Kidney epithelial cell (primary cell): ENCODE results near the gene DCAF5. TPM values are rescaled to one million over a fixed set of nuclear protein-coding genes. Genes with fewer than 3 reads are reported as not detected.

Experiments used
- DNase-seq: peaks from one replicate; pipeline ENCODE4 v3.0.0-alpha.2; 2010; ENCODE audit warnings: low read depth
- H3K27me3 ChIP-seq: 2 replicates; pipeline ENCODE4 v1.6.0; 2011; ENCODE audit warnings: low read length; ENCODE audit not compliant: control insufficient read depth, insufficient read depth
- H3K36me3 ChIP-seq: 2 replicates; pipeline ENCODE4 v1.5.1; 2011; ENCODE audit warnings: low read length; ENCODE audit not compliant: control insufficient read depth, insufficient read depth
- H3K4me3 ChIP-seq: 2 replicates; pipeline ENCODE4 v1.5.1; 2011; ENCODE audit warnings: low read depth, mild to moderate bottlenecking, control low read depth, low read length
- CTCF ChIP-seq: IDR thresholded peaks from 2 replicates; pipeline ENCODE4 v1.5.1; 2011; ENCODE audit warnings: mild to moderate bottlenecking, moderate library complexity, low read length, control low read depth, inconsistent platforms; ENCODE audit not compliant: insufficient read depth, poor library complexity, severe bottlenecking
- total RNA-seq: library from RNA; depleted of rRNA; stranded (reverse); fragments of >200 nt; gene quantifications from 2 replicates; pipeline ENCODE4 v1.2.3, GENCODE V29; 2015

DCAF5 gene
- total RNA-seq, 1 donor from 2014 or later, result 23.6 TPM

- no peaks in the 10 kb centered on the region for H3K36me3 ChIP-seq
- H3K27me3 ChIP-seq, result no peaks in the 10 kb centered on the region
- no peak for DNase-seq
- no peak for TF ChIP-seq CTCF
- no peak overlapping the region for H3K4me3 ChIP-seq
Measured at GRCh38 chr14:69017706-69018105, 135.2 kb downstream of the DCAF5 start.

GRCh38 chr14:69014829-69015259 is 138.1 kb downstream of the DCAF5 start:
- Histone ChIP-seq H3K4me3 (no peak overlapping the region), H3K27me3 (no peaks in the 10 kb centered on the region), H3K36me3 (no peaks in the 10 kb centered on the region)
- no peak for TF ChIP-seq CTCF
- no peak for DNase-seq

GRCh38 chr14:69013943-69014782 is 138.8 kb downstream of the DCAF5 start:
- DNase-seq, result no peak
- Histone ChIP-seq H3K27me3 (no peaks in the 10 kb centered on the region), H3K4me3 (no peak overlapping the region), H3K36me3 (no peaks in the 10 kb centered on the region)
- no peak for TF ChIP-seq CTCF

GRCh38 chr14:69012256-69012953 is 140.5 kb downstream of the DCAF5 start:
- TF ChIP-seq CTCF, result no peak
- Histone ChIP-seq H3K36me3 (no peaks in the 10 kb centered on the region), H3K27me3 (no peaks in the 10 kb centered on the region), H3K4me3 (no peak overlapping the region)
- no peak for DNase-seq

- TF ChIP-seq CTCF, result no peak
- no peak for DNase-seq
- H3K27me3 ChIP-seq, result no peaks in the 10 kb centered on the region
- no peaks in the 10 kb centered on the region for H3K36me3 ChIP-seq
- H3K4me3 ChIP-seq, result no peak overlapping the region
Measured at GRCh38 chr14:69010648-69011047, 142.3 kb downstream of the DCAF5 start.
